ENCODE data around the gene CHRNA3. TPM values are rescaled to one million over a fixed set of nuclear protein-coding genes. Genes with fewer than 3 reads are reported as not detected.
"Not testable (repeated sequence)": the region's sequence is repeated elsewhere in the genome, so short reads cannot be mapped to it uniquely, and the experiment has no call there.

CHRNA3 gene
- polyA plus RNA-seq, 1 experiment = not detected

DNA sequence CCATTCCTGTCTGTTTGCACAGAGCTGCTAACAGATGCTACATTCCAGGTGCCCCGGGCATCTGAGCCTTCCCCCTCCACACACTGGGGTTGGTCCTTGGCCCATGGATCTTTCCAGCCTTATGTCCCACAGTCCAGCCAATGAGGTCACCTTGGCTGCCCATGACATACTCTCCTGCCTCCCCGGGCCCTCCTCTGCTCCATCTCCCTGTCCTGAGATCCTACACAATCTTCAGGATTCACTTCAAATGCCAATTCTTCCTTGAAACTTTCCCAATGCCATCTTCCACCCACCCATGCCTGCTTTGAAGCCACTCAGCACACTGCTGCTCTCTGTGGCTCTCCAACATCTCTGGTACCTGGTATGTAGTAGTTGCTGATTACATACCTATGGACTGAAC is 4.3 kb downstream of the CHRNA3 start:
- Histone ChIP-seq H3K9me3 (ENCODE audit: control insufficient read depth, insufficient read depth, low read length) (no peaks in the 10 kb centered on the region), H3K27ac (ENCODE audit: low read depth, low read length) (no peak overlapping the region), H3K27me3 (ENCODE audit: control insufficient read depth, insufficient read depth, low read length) (peaks cover 20% of the 10 kb centered on the region), H3K4me3 (ENCODE audit: low read depth, low read length) (no peak overlapping the region)
- POLR2A ChIA-PET = no interaction called here
- no peak for DNase-seq (ENCODE audit: low read depth, low spot score)
- TF ChIP-seq, protein P1, sequence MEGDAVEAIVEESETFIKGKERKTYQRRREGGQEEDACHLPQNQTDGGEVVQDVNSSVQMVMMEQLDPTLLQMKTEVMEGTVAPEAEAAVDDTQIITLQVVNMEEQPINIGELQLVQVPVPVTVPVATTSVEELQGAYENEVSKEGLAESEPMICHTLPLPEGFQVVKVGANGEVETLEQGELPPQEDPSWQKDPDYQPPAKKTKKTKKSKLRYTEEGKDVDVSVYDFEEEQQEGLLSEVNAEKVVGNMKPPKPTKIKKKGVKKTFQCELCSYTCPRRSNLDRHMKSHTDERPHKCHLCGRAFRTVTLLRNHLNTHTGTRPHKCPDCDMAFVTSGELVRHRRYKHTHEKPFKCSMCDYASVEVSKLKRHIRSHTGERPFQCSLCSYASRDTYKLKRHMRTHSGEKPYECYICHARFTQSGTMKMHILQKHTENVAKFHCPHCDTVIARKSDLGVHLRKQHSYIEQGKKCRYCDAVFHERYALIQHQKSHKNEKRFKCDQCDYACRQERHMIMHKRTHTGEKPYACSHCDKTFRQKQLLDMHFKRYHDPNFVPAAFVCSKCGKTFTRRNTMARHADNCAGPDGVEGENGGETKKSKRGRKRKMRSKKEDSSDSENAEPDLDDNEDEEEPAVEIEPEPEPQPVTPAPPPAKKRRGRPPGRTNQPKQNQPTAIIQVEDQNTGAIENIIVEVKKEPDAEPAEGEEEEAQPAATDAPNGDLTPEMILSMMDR (IDR thresholded peaks at IDR 0.05; ENCODE audit: low read depth, low read length) = no peak
- CTCF ChIA-PET = interaction anchor here (0.8 to 1.5 kb wide), 2 partner anchors 23 to 93 kb away, joined by 3 to 4 read pairs; no protein-coding TSS in a partner anchor

DNA sequence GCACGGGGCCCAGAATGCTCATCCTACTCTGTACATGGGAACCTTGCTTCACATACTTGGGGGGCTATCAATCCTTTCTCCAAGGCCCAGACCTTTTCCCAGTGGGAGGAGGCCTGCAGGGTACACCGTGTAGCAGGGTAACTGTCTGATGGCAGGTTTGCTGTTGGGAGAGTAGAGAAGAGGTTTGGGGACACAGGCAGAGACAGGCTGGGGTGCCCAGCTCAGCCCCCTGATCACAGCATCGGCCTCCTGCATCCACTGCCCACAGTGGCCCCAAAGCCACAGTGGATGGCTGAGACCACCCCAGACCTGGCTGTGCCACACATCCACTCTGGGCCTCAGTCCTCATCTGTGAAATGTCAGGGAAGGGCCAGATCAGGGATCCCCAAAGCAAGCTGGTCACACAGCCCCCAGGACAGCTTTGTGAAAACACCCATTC is 5.6 kb downstream of the CHRNA3 start:
- TF ChIP-seq, protein P1 (IDR thresholded peaks at IDR 0.05; ENCODE audit: low read depth, low read length) = no peak
- no peak for DNase-seq (ENCODE audit: low read depth, low spot score)
- Histone ChIP-seq H3K9me3 (ENCODE audit: control insufficient read depth, insufficient read depth, low read length) (no peaks in the 10 kb centered on the region), H3K27ac (ENCODE audit: low read depth, low read length) (no peak overlapping the region), H3K4me3 (ENCODE audit: low read depth, low read length) (no peak overlapping the region), H3K27me3 (ENCODE audit: control insufficient read depth, insufficient read depth, low read length) (peaks cover 17% of the 10 kb centered on the region)
- POLR2A ChIA-PET = interaction anchor here (0.7 kb wide), 1 partner anchor 139 kb away, joined by 4 read pairs; no protein-coding TSS in a partner anchor
- CTCF ChIA-PET = interaction anchor here (0.8 to 1.6 kb wide), 5 partner anchors 11 to 569 kb away, joined by 3 to 12 read pairs (median 4); no protein-coding TSS in a partner anchor

DNA sequence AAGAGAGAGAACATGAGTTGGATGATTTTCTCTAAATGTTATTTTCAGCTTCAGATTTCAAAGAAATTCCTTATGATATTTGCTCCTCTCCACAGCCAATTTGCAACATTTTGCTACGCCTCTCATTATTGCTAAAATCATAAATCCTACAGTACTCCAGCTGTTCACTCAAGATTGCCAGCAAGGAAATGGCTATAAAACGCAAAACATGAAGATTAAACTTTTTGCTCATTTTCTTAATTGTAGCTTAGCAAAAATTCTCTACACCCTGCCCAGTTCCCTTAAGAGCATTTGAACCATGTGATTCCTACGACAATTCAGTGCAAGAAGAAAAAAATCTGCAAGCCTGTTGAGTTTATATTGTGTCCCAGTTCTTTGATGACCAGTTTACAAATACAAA is 6.8 kb downstream of the CHRNA3 start:
- no peak overlapping the region for H3K27ac ChIP-seq (ENCODE audit: low read depth, low read length)
- no peak for DNase-seq (ENCODE audit: low read depth, low spot score)
- no peak overlapping the region for H3K4me3 ChIP-seq (ENCODE audit: low read depth, low read length)
- no peaks in the 10 kb centered on the region for H3K9me3 ChIP-seq (ENCODE audit: control insufficient read depth, insufficient read depth, low read length)
- TF ChIP-seq, protein P1 (IDR thresholded peaks at IDR 0.05; ENCODE audit: low read depth, low read length) = no peak
- ChIA-PET CTCF (interaction anchor here (1.3 to 1.6 kb wide), 2 partner anchors 96 to 570 kb away, joined by 4 to 6 read pairs; no protein-coding TSS in a partner anchor), POLR2A (no interaction called here)
- H3K27me3 ChIP-seq (ENCODE audit: control insufficient read depth, insufficient read depth, low read length) = peaks cover 5% of the 10 kb centered on the region

DNA sequence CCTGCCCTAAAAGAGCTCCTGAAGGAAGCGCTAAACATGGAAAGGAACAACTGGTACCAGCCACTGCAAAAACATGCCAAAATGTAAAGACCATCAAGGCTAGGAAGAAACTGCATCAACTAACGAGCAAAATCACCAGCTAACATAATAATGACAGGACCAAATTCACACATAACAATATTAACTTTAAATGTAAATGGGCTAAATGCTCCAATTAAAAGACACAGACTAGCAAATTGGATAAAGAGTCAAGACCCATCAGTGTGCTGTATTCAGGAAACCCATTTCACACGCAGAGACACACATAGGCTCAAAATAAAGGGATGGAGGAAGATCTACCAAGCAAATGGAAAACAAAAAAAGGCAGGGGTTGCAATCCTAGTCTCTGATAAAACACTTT is 11.2 kb downstream of the CHRNA3 start:
- H3K9me3 ChIP-seq (ENCODE audit: control insufficient read depth, insufficient read depth, low read length); DNase-seq (ENCODE audit: low read depth, low spot score); H3K27ac ChIP-seq (ENCODE audit: low read depth, low read length); POLR2A ChIA-PET; H3K4me3 ChIP-seq (ENCODE audit: low read depth, low read length); H3K27me3 ChIP-seq (ENCODE audit: control insufficient read depth, insufficient read depth, low read length); CTCF ChIA-PET: not testable (repeated sequence)

DNA sequence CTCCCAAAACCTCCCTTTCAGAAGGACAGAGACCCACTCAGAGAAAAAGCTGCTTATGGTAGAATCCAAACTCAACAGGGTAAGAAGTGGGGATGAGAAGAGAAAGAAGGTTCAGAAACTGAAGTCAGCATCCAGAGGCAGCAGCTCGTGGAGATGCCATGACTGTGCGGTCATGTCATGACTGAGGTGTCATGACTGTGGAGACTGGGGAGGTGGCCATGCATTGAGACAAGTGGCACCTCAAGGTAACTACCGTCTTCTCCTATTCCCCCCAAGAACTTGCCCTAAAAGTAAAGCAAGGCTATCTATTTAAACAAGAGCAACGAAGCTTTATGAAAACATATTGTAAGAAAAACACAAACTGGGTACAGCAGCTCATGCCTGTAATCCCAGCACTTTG is 15.1 kb downstream of the CHRNA3 start:
- Histone ChIP-seq H3K4me3 (ENCODE audit: low read depth, low read length) (no peak overlapping the region), H3K9me3 (ENCODE audit: control insufficient read depth, insufficient read depth, low read length) (no peaks in the 10 kb centered on the region; the same call in 1 of the 2 replicates), H3K27me3 (ENCODE audit: control insufficient read depth, insufficient read depth, low read length) (no peaks in the 10 kb centered on the region), H3K27ac (ENCODE audit: low read depth, low read length) (no peak overlapping the region)
- POLR2A ChIA-PET = no interaction called here
- CTCF ChIA-PET = interaction anchor here (0.7 kb wide), 1 partner anchor 96 kb away, joined by 4 read pairs; no protein-coding TSS in a partner anchor
- no peak for DNase-seq (ENCODE audit: low read depth, low spot score)
- TF ChIP-seq, protein P1 (IDR thresholded peaks at IDR 0.05; ENCODE audit: low read depth, low read length) = no peak

Data from AG04450 (cell line).